Measurements from ENCODE around the gene FES.
A peak's percentile ranks its signal among the peaks of the same experiment; 100 is the strongest.

Gene FES

GRCh38 chr15:90876046-90876445 is 8.3 kb upstream of the FES start:
- no peak for DNase-seq (ENCODE audit: low read depth, low spot score)

- no peak for DNase-seq (ENCODE audit: low read depth, low spot score)
Measured at GRCh38 chr15:90876512-90877170, 7.7 kb upstream of the FES start.

GRCh38 chr15:90877315-90877714 is 7.0 kb upstream of the FES start:
- DNase-seq (ENCODE audit: low read depth, low spot score), result no peak

- DNase-seq (ENCODE audit: low read depth, low spot score), result no peak
Measured at GRCh38 chr15:90877996-90878395, 6.3 kb upstream of the FES start.

- no peak for DNase-seq (ENCODE audit: low read depth, low spot score)
Measured at GRCh38 chr15:90878660-90879059, 5.6 kb upstream of the FES start.

GRCh38 chr15:90879730-90880366 is 4.5 kb upstream of the FES start:
- no peak for DNase-seq (ENCODE audit: low read depth, low spot score)

GRCh38 chr15:90880381-90881145 is 3.7 kb upstream of the FES start:
- no peak for DNase-seq (ENCODE audit: low read depth, low spot score)

- no peak for DNase-seq (ENCODE audit: low read depth, low spot score)
Measured at GRCh38 chr15:90881181-90881977, 2.9 kb upstream of the FES start.

GRCh38 chr15:90881978-90882721 is 2.2 kb upstream of the FES start:
- DNase-seq (ENCODE audit: low read depth, low spot score), result no peak

- DNase-seq (ENCODE audit: low read depth, low spot score), result no peak
Measured at GRCh38 chr15:90882781-90883525, 1.4 kb upstream of the FES start.

- no peak for DNase-seq (ENCODE audit: low read depth, low spot score)
Measured at GRCh38 chr15:90883526-90883975, 753 bp upstream of the FES start.

GRCh38 chr15:90884719-90885431 is 571 bp downstream of the FES start:
- DNase-seq (ENCODE audit: low read depth, low spot score), result no peak

GRCh38 chr15:90885432-90886290 is 1.4 kb downstream of the FES start:
- DNase-seq (ENCODE audit: low read depth, low spot score), result peak; percentile 85

- DNase-seq (ENCODE audit: low read depth, low spot score), result no peak
Measured at GRCh38 chr15:90886291-90886614, 1.9 kb downstream of the FES start.

GRCh38 chr15:90887037-90887481 is 2.8 kb downstream of the FES start:
- no peak for DNase-seq (ENCODE audit: low read depth, low spot score)

- no peak for DNase-seq (ENCODE audit: low read depth, low spot score)
Measured at GRCh38 chr15:90889313-90889730, 5.0 kb downstream of the FES start.

GRCh38 chr15:90889736-90890456 is 5.6 kb downstream of the FES start:
- no peak for DNase-seq (ENCODE audit: low read depth, low spot score)

- DNase-seq (ENCODE audit: low read depth, low spot score), result no peak
Measured at GRCh38 chr15:90890839-90891238, 6.5 kb downstream of the FES start.

Measured in ELF-1 (cell line).